WTC11 (cell line): Measurements from ENCODE around the gene BCL11A. TPM values are rescaled to one million over a fixed set of nuclear protein-coding genes. Genes with fewer than 3 reads are reported as not detected.

ENCODE experiments used
- ATAC-seq: fragments of 200-7000 bp; cut with Tn5 transposase; 2 replicates; pipeline ENCODE4 v1.10.0; 2021; ENCODE audit warnings: mild to moderate bottlenecking, moderate library complexity
- CTCF ChIA-PET: fragments of 300-600 bp; sonication (Branson Sonifier 250); formaldehyde crosslinking; loops from one replicate; lab custom pipeline; 2021; ENCODE audit warnings: antibody characterized with exemption; lab: Charles Lee
- POLR2A ChIA-PET: fragments of 350-600 bp; sonication (Branson Sonifier 250); formaldehyde crosslinking; loops from one replicate; lab custom pipeline; 2021; ENCODE audit warnings: antibody characterized with exemption; lab: Charles Lee
- DNase-seq: peaks from one replicate; pipeline ENCODE4 v3.0.0; 2021; ENCODE audit warnings: low spot score
- H3K27ac Mint-ChIP-seq: 2 replicates; pipeline ENCODE4 v1.8.0; 2021; ENCODE audit warnings: mixed read lengths
- H3K27me3 Mint-ChIP-seq: 2 replicates; pipeline ENCODE4 v1.8.0; 2021; ENCODE audit warnings: low read depth, mild to moderate bottlenecking, moderate library complexity, mixed read lengths
- H3K36me3 Mint-ChIP-seq: 2 replicates; pipeline ENCODE4 v1.8.0; 2021; ENCODE audit warnings: mixed read lengths
- H3K4me1 Mint-ChIP-seq: 2 replicates; pipeline ENCODE4 v1.8.0; 2022; ENCODE audit warnings: mixed read lengths
- H3K4me3 Mint-ChIP-seq: 2 replicates; pipeline ENCODE4 v1.8.0; 2021; ENCODE audit warnings: mild to moderate bottlenecking, moderate library complexity, mixed read lengths
- H3K9me3 Mint-ChIP-seq: 2 replicates; pipeline ENCODE4 v1.8.0; 2021; ENCODE audit warnings: mixed read lengths
- CREM ChIP-seq: sonication (generic); formaldehyde crosslinking; IDR thresholded peaks from 2 replicates; pipeline ENCODE4 v1.8.1; 2022; ENCODE audit warnings: mild to moderate bottlenecking, missing genetic modification reagents, moderate library complexity
- ELF4 ChIP-seq: sonication (generic); formaldehyde crosslinking; IDR thresholded peaks from 2 replicates; pipeline ENCODE4 v1.8.1; 2022; ENCODE audit warnings: low read depth, mild to moderate bottlenecking, moderate library complexity, missing genetic modification reagents
- ETV6 ChIP-seq: sonication (generic); formaldehyde crosslinking; IDR thresholded peaks from 2 replicates; pipeline ENCODE4 v1.8.1; 2022; ENCODE audit warnings: mild to moderate bottlenecking, missing genetic modification reagents
- FOXJ3 ChIP-seq: sonication (generic); formaldehyde crosslinking; IDR thresholded peaks from 2 replicates; pipeline ENCODE4 v1.9.0; 2021; ENCODE audit warnings: missing genetic modification reagents, mild to moderate bottlenecking, borderline replicate concordance
- GTF2I ChIP-seq: fragments of 250-450 bp; sonication (Bioruptor Pico); conservative IDR thresholded peaks from 2 replicates; pipeline ENCODE4 v1.4.0; 2021; ENCODE audit warnings: mild to moderate bottlenecking
- NFATC4 ChIP-seq: fragments of 250-450 bp; sonication (Bioruptor Pico); IDR thresholded peaks from 2 replicates; pipeline ENCODE4 v1.9.0; 2021; ENCODE audit warnings: mild to moderate bottlenecking
- PRRX2 ChIP-seq: fragments of 250-450 bp; sonication (Bioruptor Pico); IDR thresholded peaks from 2 replicates; pipeline ENCODE4 v1.8.0; 2021; ENCODE audit warnings: mild to moderate bottlenecking
- SOX15 ChIP-seq: fragments of 250-450 bp; sonication (Bioruptor Pico); IDR thresholded peaks from 2 replicates; pipeline ENCODE4 v1.9.0; 2021; ENCODE audit warnings: mild to moderate bottlenecking
- TEAD1 ChIP-seq: sonication (generic); formaldehyde crosslinking; IDR thresholded peaks from 2 replicates; pipeline ENCODE4 v1.8.0; 2022; ENCODE audit warnings: mild to moderate bottlenecking, missing genetic modification reagents
- ZNF121 ChIP-seq: sonication (generic); formaldehyde crosslinking; IDR thresholded peaks from 2 replicates; pipeline ENCODE4 v1.8.0; 2023; ENCODE audit warnings: missing genetic modification reagents
- ZNF219 ChIP-seq: sonication (generic); formaldehyde crosslinking; IDR thresholded peaks from 2 replicates; pipeline ENCODE4 v1.8.0; 2023; ENCODE audit warnings: missing genetic modification reagents, mild to moderate bottlenecking, borderline replicate concordance
- ZNF263 ChIP-seq: sonication (generic); formaldehyde crosslinking; IDR thresholded peaks from 2 replicates; pipeline ENCODE4 v1.8.1; 2022; ENCODE audit warnings: low read depth, mild to moderate bottlenecking, moderate library complexity, missing genetic modification reagents
- total RNA-seq: library from RNA; stranded (reverse); gene quantifications from 3 replicates; pipeline ENCODE4 v1.2.3, GENCODE V29; 2021
- TF ChIP-seq, protein P1 (sequence below): sonication (generic); formaldehyde crosslinking; IDR thresholded peaks from 2 replicates; pipeline ENCODE4 v1.8.0; 2022; ENCODE audit warnings: mild to moderate bottlenecking, missing genetic modification reagents
- TF ChIP-seq, protein P2 (sequence below): fragments of 250-450 bp; sonication (Bioruptor Pico); IDR thresholded peaks from 2 replicates; pipeline ENCODE4 v1.9.0; 2021; ENCODE audit warnings: mild to moderate bottlenecking
- TF ChIP-seq, protein P3 (sequence below): sonication (generic); formaldehyde crosslinking; IDR thresholded peaks from 2 replicates; pipeline ENCODE4 v1.8.0; 2022; ENCODE audit warnings: mild to moderate bottlenecking, missing genetic modification reagents
- TF ChIP-seq, protein P4 (sequence below): fragments of 250-450 bp; sonication (Bioruptor Pico); IDR thresholded peaks from 2 replicates; pipeline ENCODE4 v2.1.2; 2022; ENCODE audit warnings: mild to moderate bottlenecking, moderate library complexity
- TF ChIP-seq, protein P5 (sequence below): fragments of 250-450 bp; sonication (Bioruptor Pico); IDR thresholded peaks from 2 replicates; pipeline ENCODE4 v1.9.0; 2021; ENCODE audit warnings: mild to moderate bottlenecking, borderline replicate concordance
- TF ChIP-seq, protein P6 (sequence below): sonication (generic); formaldehyde crosslinking; IDR thresholded peaks from 2 replicates; pipeline ENCODE4 v1.8.1; 2022; ENCODE audit warnings: low read depth, missing genetic modification reagents, borderline replicate concordance
- TF ChIP-seq, protein P7 (sequence below): sonication (generic); formaldehyde crosslinking; IDR thresholded peaks from 2 replicates; pipeline ENCODE4 v1.8.0; 2023; ENCODE audit warnings: missing genetic modification reagents

The BCL11A gene
- total RNA-seq, 1 experiment from 2014 or later, result 53.2 TPM

DNA sequence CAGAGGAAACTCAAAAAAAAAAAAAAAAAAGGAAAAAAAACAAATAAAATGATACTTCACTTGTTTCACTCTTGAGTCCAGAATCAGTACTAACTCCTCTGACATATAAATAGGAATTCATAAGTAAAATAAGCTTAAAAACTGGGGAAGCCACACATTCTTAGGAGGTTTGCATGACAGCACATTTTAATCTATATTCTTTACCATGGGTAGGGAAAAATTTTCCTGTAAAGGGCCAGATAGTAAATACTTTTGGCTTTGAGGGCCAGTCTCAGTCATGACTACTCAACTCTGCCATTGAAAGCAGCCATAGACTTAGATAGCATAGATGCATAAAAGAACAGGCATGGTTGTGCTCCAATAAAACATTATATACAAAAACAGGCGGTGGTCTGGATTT lies 145.2 kb downstream of the BCL11A start:
- DNase-seq, result no peak
- Mint-ChIP-seq H3K36me3 (no peaks in the 10 kb centered on the region), H3K9me3 (no peaks in the 10 kb centered on the region), H3K27me3 (peaks cover 9% of the 10 kb centered on the region), H3K4me1 (peaks cover 45% of the 10 kb centered on the region), H3K4me3 (no peak overlapping the region), H3K27ac (no peak overlapping the region)
- no peak for ATAC-seq
- CTCF ChIA-PET, result interaction anchor here (0.7 kb wide), 1 partner anchor 87 kb away, joined by 5 read pairs; no protein-coding TSS in a partner anchor
- TF ChIP-seq TEAD1 (CRISPR knock-in tag), result no peak
- TF ChIP-seq GTF2I (CRISPR knock-in tag), result no peak
- TF ChIP-seq ZNF121 (CRISPR knock-in tag), result no peak
- TF ChIP-seq, protein P1, sequence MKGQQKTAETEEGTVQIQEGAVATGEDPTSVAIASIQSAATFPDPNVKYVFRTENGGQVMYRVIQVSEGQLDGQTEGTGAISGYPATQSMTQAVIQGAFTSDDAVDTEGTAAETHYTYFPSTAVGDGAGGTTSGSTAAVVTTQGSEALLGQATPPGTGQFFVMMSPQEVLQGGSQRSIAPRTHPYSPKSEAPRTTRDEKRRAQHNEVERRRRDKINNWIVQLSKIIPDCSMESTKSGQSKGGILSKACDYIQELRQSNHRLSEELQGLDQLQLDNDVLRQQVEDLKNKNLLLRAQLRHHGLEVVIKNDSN, result no peak
- no peak for TF ChIP-seq PRRX2
- no peak for TF ChIP-seq FOXJ3 (CRISPR knock-in tag)
- TF ChIP-seq, protein P2, sequence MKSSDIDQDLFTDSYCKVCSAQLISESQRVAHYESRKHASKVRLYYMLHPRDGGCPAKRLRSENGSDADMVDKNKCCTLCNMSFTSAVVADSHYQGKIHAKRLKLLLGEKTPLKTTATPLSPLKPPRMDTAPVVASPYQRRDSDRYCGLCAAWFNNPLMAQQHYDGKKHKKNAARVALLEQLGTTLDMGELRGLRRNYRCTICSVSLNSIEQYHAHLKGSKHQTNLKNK (CRISPR knock-in tag), result no peak
- POLR2A ChIA-PET, result no interaction called here

DNA sequence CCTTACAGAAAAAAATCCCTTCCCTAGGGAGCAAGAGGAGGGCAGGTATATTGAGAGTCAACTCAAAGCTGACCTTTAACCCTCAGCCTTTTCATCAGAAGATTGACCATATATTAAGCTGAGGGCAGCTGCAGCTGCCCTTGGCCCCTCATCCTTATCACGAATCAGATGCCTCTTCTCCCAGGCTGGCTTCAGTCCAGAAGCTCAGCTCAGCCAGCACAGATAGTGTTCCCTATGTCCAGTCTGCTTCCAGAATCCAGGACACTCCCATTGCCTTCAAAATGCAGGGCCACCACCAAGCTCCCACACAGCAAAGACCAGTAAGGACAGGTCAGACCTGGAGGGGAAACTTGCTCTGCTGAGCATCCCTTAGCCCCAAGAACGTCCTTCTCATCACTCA lies 146.1 kb downstream of the BCL11A start:
- ChIA-PET POLR2A (no interaction called here), CTCF (interaction anchor here (1.6 kb wide), 1 partner anchor 32 kb away, joined by 6 read pairs; no protein-coding TSS in a partner anchor)
- H3K27ac Mint-ChIP-seq, result no peak overlapping the region; the same call in 1 of the 2 replicates
- H3K27me3 Mint-ChIP-seq, result peaks cover 9% of the 10 kb centered on the region
- H3K36me3 Mint-ChIP-seq, result no peaks in the 10 kb centered on the region
- peaks cover 42% of the 10 kb centered on the region for H3K4me1 Mint-ChIP-seq
- no peaks in the 10 kb centered on the region for H3K9me3 Mint-ChIP-seq
- TF ChIP-seq, protein P3, sequence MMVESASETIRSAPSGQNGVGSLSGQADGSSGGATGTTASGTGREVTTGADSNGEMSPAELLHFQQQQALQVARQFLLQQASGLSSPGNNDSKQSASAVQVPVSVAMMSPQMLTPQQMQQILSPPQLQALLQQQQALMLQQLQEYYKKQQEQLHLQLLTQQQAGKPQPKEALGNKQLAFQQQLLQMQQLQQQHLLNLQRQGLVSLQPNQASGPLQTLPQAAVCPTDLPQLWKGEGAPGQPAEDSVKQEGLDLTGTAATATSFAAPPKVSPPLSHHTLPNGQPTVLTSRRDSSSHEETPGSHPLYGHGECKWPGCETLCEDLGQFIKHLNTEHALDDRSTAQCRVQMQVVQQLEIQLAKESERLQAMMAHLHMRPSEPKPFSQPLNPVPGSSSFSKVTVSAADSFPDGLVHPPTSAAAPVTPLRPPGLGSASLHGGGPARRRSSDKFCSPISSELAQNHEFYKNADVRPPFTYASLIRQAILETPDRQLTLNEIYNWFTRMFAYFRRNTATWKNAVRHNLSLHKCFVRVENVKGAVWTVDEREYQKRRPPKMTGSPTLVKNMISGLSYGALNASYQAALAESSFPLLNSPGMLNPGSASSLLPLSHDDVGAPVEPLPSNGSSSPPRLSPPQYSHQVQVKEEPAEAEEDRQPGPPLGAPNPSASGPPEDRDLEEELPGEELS, result no peak
- no peak for TF ChIP-seq ZNF219
- no peak for TF ChIP-seq CREM (CRISPR knock-in tag)
- TF ChIP-seq, protein P1, result no peak
- DNase-seq (no peak), ATAC-seq (no peak)
- H3K4me3 Mint-ChIP-seq, result no peak overlapping the region

DNA sequence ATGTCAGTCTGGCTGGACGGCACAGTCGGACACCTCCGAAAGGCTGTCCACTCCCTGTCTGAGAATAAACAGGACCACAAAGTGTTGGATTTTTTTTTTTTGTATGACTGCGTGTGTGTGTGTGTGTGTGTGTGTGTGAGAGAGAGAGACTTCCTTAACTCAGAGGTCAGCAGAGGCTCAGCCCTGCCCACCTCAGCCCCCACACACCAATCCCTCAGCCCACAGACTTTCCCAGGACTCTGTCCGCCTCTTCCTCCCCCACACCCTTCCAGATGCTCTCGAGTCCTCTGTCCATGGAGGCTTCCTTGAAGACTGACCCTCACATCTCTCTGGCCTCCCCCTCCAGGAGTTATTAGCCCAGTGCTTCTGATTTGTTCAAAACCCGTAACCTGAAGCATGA lies 147.3 kb downstream of the BCL11A start:
- no peak for ATAC-seq
- Mint-ChIP-seq H3K9me3 (no peaks in the 10 kb centered on the region), H3K27ac (no peak overlapping the region), H3K27me3 (peaks cover 9% of the 10 kb centered on the region), H3K36me3 (no peaks in the 10 kb centered on the region), H3K4me1 (peaks cover 37% of the 10 kb centered on the region)
- ChIA-PET POLR2A (no interaction called here), CTCF (interaction anchor here (1.6 to 2.1 kb wide), 2 partner anchors 33 to 34 kb away, joined by 6 to 7 read pairs; no protein-coding TSS in a partner anchor)
- DNase-seq, result no peak
- no peak for TF ChIP-seq ETV6
- TF ChIP-seq, protein P4, sequence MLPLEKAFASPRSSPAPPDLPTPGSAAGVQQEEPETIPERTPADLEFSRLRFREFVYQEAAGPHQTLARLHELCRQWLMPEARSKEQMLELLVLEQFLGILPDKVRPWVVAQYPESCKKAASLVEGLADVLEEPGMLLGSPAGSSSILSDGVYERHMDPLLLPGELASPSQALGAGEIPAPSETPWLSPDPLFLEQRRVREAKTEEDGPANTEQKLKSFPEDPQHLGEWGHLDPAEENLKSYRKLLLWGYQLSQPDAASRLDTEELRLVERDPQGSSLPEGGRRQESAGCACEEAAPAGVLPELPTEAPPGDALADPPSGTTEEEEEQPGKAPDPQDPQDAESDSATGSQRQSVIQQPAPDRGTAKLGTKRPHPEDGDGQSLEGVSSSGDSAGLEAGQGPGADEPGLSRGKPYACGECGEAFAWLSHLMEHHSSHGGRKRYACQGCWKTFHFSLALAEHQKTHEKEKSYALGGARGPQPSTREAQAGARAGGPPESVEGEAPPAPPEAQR (CRISPR knock-in tag), result no peak
- TF ChIP-seq, protein P5, sequence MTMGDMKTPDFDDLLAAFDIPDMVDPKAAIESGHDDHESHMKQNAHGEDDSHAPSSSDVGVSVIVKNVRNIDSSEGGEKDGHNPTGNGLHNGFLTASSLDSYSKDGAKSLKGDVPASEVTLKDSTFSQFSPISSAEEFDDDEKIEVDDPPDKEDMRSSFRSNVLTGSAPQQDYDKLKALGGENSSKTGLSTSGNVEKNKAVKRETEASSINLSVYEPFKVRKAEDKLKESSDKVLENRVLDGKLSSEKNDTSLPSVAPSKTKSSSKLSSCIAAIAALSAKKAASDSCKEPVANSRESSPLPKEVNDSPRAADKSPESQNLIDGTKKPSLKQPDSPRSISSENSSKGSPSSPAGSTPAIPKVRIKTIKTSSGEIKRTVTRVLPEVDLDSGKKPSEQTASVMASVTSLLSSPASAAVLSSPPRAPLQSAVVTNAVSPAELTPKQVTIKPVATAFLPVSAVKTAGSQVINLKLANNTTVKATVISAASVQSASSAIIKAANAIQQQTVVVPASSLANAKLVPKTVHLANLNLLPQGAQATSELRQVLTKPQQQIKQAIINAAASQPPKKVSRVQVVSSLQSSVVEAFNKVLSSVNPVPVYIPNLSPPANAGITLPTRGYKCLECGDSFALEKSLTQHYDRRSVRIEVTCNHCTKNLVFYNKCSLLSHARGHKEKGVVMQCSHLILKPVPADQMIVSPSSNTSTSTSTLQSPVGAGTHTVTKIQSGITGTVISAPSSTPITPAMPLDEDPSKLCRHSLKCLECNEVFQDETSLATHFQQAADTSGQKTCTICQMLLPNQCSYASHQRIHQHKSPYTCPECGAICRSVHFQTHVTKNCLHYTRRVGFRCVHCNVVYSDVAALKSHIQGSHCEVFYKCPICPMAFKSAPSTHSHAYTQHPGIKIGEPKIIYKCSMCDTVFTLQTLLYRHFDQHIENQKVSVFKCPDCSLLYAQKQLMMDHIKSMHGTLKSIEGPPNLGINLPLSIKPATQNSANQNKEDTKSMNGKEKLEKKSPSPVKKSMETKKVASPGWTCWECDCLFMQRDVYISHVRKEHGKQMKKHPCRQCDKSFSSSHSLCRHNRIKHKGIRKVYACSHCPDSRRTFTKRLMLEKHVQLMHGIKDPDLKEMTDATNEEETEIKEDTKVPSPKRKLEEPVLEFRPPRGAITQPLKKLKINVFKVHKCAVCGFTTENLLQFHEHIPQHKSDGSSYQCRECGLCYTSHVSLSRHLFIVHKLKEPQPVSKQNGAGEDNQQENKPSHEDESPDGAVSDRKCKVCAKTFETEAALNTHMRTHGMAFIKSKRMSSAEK, result no peak
- TF ChIP-seq, protein P6, sequence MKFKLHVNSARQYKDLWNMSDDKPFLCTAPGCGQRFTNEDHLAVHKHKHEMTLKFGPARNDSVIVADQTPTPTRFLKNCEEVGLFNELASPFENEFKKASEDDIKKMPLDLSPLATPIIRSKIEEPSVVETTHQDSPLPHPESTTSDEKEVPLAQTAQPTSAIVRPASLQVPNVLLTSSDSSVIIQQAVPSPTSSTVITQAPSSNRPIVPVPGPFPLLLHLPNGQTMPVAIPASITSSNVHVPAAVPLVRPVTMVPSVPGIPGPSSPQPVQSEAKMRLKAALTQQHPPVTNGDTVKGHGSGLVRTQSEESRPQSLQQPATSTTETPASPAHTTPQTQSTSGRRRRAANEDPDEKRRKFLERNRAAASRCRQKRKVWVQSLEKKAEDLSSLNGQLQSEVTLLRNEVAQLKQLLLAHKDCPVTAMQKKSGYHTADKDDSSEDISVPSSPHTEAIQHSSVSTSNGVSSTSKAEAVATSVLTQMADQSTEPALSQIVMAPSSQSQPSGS (CRISPR knock-in tag), result no peak
- no peak for TF ChIP-seq ZNF263 (CRISPR knock-in tag)
- no peak for TF ChIP-seq SOX15
- no peak for TF ChIP-seq FOXJ3 (CRISPR knock-in tag)
- no peak for TF ChIP-seq ELF4 (CRISPR knock-in tag)
- TF ChIP-seq NFATC4 (CRISPR knock-in tag), result no peak
- TF ChIP-seq, protein P7, sequence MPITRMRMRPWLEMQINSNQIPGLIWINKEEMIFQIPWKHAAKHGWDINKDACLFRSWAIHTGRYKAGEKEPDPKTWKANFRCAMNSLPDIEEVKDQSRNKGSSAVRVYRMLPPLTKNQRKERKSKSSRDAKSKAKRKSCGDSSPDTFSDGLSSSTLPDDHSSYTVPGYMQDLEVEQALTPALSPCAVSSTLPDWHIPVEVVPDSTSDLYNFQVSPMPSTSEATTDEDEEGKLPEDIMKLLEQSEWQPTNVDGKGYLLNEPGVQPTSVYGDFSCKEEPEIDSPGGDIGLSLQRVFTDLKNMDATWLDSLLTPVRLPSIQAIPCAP (CRISPR knock-in tag), result no peak
- TF ChIP-seq, all 79 proteins: peak for 0
- H3K4me3 Mint-ChIP-seq, result no peak overlapping the region
